ENCODE data around the gene TACC2. TPM values are rescaled to one million over a fixed set of nuclear protein-coding genes. Genes with fewer than 3 reads are reported as not detected.
"Not testable (repeated sequence)": the region's sequence is repeated elsewhere in the genome, so short reads cannot be mapped to it uniquely, and the experiment has no call there.

The TACC2 gene
- total RNA-seq, 4 donors from 2014 or later: 191 to 400 (median 261) TPM

DNA sequence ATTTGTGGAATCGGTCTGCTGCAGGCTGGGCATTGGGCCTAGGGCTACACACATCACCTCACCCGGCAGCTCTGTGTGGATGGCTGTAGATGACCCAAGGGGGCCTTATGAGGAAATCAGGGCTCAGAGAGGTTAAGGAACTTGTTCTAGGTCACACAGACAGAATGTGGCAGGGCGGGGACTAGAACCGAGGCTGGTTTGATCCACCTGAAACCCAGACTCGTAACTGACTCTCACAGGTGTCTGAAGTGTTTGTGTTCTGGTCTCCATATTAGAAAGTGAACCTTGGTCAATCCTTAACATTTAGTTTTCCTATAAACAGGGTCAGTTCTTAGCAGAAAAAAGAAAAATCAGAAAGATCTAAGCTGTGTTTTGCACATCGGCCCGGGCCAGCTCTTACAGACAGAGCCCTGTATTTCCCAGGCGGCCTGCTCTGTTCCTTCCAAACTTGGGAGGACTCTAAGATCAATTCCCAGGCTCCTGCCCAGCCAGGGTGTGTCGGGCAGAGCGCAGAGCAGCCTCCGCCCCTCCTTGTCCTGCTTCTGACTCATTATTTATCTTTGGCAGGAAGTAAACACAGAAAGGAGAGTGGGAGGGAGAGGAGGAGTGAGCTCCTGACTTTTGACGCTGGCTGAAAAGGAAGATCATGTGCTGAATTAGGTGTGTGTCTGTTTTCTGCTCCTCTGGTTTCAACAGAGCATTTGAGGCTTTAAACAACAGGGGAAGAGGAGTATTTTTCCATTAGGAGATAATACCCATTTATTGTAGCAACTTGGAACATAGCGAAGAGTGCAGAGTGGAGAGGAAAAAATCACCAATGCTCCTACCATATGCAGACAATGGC is 74.1 kb downstream of the TACC2 start:
- intact Hi-C loops (cut with DNase I; ENCODE audit: low total_unique reads): no loop called here
- H3K4me3 ChIP-seq (ENCODE audit: low read depth, poor library complexity, severe bottlenecking): no peak overlapping the region
- DNase-seq (ENCODE audit: low spot score in 2 of 2): peak; percentile 91 to 95
- TF ChIP-seq, protein P1, sequence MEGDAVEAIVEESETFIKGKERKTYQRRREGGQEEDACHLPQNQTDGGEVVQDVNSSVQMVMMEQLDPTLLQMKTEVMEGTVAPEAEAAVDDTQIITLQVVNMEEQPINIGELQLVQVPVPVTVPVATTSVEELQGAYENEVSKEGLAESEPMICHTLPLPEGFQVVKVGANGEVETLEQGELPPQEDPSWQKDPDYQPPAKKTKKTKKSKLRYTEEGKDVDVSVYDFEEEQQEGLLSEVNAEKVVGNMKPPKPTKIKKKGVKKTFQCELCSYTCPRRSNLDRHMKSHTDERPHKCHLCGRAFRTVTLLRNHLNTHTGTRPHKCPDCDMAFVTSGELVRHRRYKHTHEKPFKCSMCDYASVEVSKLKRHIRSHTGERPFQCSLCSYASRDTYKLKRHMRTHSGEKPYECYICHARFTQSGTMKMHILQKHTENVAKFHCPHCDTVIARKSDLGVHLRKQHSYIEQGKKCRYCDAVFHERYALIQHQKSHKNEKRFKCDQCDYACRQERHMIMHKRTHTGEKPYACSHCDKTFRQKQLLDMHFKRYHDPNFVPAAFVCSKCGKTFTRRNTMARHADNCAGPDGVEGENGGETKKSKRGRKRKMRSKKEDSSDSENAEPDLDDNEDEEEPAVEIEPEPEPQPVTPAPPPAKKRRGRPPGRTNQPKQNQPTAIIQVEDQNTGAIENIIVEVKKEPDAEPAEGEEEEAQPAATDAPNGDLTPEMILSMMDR (IDR thresholded peaks at IDR 0.05): no peak
- no peak for TF ChIP-seq POLR2A (IDR thresholded peaks at IDR 0.05)
- WGBS, 2 donors: 19 to 20% methylated on average over 13 of the region's 13 CpGs

DNA sequence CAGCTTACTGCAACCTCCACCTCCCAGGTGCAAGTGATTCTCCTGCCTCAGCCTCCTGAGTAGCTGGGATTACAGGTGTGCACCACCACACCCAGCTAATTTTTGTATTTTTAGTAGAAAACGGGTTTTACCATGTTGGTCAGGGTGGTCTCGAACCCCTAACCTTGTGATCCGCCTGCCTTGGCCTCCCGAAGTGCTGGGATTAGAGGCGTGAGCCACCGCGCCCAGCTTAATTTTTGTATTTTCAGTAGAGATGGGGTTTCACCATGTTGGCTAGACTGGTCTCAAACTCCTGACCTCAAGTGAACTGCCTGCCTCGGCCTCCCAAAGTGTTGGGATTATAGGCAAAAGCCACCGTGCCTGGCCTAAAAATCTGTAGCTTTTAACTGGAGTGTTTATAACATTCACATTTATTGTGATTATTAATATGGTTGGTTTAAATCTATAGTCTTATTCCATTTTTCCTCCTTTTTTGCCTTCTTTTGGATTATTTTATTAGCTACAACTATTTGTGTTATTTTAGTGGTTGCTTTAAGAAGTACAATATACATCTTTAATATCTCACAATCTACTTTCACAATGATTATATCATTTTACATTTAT is 77.5 kb downstream of the TACC2 start:
- WGBS, 2 donors: 92 to 93% methylated on average over 9 of the region's 9 CpGs
- H3K4me3 ChIP-seq (ENCODE audit: low read depth, poor library complexity, severe bottlenecking); intact Hi-C loops (cut with DNase I; ENCODE audit: low total_unique reads); DNase-seq (ENCODE audit: low spot score in 2 of 2): not testable (repeated sequence)

DNA sequence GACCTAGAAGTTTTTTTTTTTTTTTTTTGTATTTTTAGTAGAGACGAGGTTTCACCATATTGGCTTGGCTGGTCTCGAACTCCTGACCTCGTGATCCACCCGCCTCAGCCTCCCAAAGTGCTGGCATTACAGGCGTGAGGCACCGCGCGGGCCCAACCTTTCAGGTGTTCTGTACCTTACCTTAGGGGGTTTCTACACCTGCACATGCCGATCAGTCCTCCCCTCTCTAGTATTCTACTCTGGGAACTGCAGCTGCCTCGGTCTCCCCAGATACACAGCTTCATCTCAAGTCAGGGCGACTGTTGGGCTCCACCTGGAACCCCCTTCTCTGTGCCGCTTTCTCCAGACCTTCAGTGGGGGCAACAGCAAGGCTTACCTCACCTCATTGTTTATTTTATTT is 79.9 kb downstream of the TACC2 start:
- H3K4me3 ChIP-seq (ENCODE audit: low read depth, poor library complexity, severe bottlenecking): no peak overlapping the region
- peak in 1 of 2 donors; percentile 80 for DNase-seq (ENCODE audit: low spot score in 2 of 2)
- TF ChIP-seq, protein P1 (IDR thresholded peaks at IDR 0.05): no peak
- TF ChIP-seq POLR2A (IDR thresholded peaks at IDR 0.05): no peak
- intact Hi-C loops (cut with DNase I; ENCODE audit: low total_unique reads): no loop called here
- 89% methylated on average over 12 of the region's 12 CpGs for WGBS, 2 donors

DNA sequence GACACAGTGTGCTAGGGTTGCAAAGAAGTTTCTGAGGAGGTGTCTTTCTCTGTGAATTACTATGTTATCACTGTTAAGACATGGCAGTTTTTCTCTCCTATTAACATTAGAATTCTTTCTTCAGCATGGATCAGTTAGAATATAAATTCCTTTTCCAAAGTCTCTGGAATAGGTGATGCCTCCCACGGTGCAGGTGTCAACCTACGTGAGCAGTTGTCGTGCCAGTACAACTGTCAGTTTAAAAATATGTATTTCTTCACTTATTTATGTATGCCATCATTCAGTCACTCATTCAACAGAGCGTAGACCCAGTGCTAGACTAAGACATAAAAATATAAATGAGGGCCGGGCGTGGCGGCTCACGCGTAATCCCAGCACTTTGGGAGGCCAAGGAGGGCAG is 83.5 kb downstream of the TACC2 start:
- H3K4me3 ChIP-seq (ENCODE audit: low read depth, poor library complexity, severe bottlenecking): no peak overlapping the region
- DNase-seq (ENCODE audit: low spot score in 2 of 2): peak in 1 of 2 donors; percentile 20
- intact Hi-C loops (cut with DNase I; ENCODE audit: low total_unique reads): no loop called here
- TF ChIP-seq POLR2A (IDR thresholded peaks at IDR 0.05): no peak
- 93 to 95% methylated on average over 9 of the region's 9 CpGs for WGBS, 2 donors

DNA sequence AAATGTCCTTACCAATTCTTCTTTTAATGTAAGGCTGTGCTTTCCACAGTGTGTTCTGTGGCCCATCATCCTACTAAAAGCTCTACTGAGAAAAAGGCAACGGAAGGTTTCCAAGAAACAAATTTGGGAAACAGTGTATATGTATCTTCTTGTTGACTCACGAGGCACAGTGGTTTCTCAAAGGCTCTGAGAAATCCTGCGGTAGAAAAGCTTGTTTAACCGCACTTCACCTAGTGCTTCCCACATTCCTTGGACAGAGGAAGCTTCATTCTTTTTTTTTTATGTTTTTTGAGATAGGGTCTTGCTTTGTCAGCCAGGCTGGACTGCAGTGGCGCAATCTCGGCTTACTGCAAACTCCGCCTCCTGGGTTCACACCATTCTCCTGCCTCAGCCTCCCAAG is 84.5 kb downstream of the TACC2 start:
- no peak overlapping the region for H3K4me3 ChIP-seq (ENCODE audit: low read depth, poor library complexity, severe bottlenecking)
- intact Hi-C loops (cut with DNase I; ENCODE audit: low total_unique reads): no loop called here
- DNase-seq (ENCODE audit: low spot score in 2 of 2): no peak
- no peak for TF ChIP-seq POLR2A (IDR thresholded peaks at IDR 0.05)
- TF ChIP-seq, protein P1 (IDR thresholded peaks at IDR 0.05): no peak
- WGBS, 2 donors: 90 to 91% methylated on average over 7 of the region's 7 CpGs

DNA sequence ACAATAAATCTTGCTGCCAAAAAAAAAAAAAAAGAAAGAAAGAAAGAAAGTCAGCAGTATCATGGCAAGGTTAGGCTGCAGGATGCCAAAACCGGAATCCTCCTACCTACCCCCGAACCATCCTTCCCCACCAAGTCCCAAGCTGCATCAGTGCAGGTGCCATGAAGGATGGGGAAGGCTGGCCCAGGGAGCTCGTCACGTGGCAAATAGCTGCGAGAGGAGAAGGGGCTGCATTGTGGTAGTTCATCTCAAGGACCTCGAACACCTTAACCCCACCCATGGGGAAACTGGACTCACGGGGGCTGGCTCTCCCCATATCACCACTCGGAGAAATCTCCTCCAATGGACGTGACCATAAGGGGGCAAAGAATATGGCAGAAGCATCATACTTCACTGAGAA is 86.2 kb downstream of the TACC2 start:
- TF ChIP-seq, protein P1 (IDR thresholded peaks at IDR 0.05): no peak
- no peak for TF ChIP-seq POLR2A (IDR thresholded peaks at IDR 0.05)
- DNase-seq (ENCODE audit: low spot score in 2 of 2): peak in 1 of 2 donors; percentile 65
- WGBS, 2 donors: 89 to 91% methylated on average over 9 of the region's 9 CpGs
- H3K4me3 ChIP-seq (ENCODE audit: low read depth, poor library complexity, severe bottlenecking): no peak overlapping the region
- intact Hi-C loops (cut with DNase I; ENCODE audit: low total_unique reads): no loop called here

- H3K4me3 ChIP-seq (ENCODE audit: low read depth, poor library complexity, severe bottlenecking); intact Hi-C loops (cut with DNase I; ENCODE audit: low total_unique reads): not testable (repeated sequence)
- DNase-seq (ENCODE audit: low spot score in 2 of 2): peak in 1 of 2 donors; percentile 73
- 95% methylated on average over 6 of the region's 6 CpGs for WGBS, 2 donors
Measured at GRCh38 chr10:122075876-122076275, 86.9 kb downstream of the TACC2 start.

All from lower leg skin (tissue), 4 donors.